Measurements from ENCODE around the gene PEX16.

Gene PEX16

GRCh38 chr11:45939836-45940235, 22.2 kb upstream of the PEX16 start:
- DNase-seq (ENCODE audit: low read depth, low spot score), result no peak
- no peak for TF ChIP-seq CTCF (IDR thresholded peaks at IDR 0.05; ENCODE audit: insufficient read depth, low read length, missing control alignments)
- POLR2A ChIA-PET, result interaction anchor here (0.6 kb wide), 1 partner anchor 711 kb away, joined by 3 read pairs; no protein-coding TSS in a partner anchor
- CTCF ChIA-PET, result interaction anchor here (1.0 to 2.9 kb wide), 2 partner anchors 25 to 104 kb away, joined by 3 to 16 read pairs; no protein-coding TSS in a partner anchor
- no peak overlapping the region for H3K4me3 ChIP-seq (ENCODE audit: low read depth, low read length)

GRCh38 chr11:45937916-45938315, 20.2 kb upstream of the PEX16 start:
- no peak overlapping the region for H3K4me3 ChIP-seq (ENCODE audit: low read depth, low read length)
- no peak for DNase-seq (ENCODE audit: low read depth, low spot score)
- TF ChIP-seq CTCF (IDR thresholded peaks at IDR 0.05; ENCODE audit: insufficient read depth, low read length, missing control alignments), result no peak
- ChIA-PET POLR2A (no interaction called here), CTCF (interaction anchor here (0.7 to 2.4 kb wide), 3 partner anchors 26 to 96 kb away, joined by 3 to 9 read pairs (median 5); no protein-coding TSS in a partner anchor)

- no peak overlapping the region for H3K4me3 ChIP-seq (ENCODE audit: low read depth, low read length)
- ChIA-PET POLR2A (no interaction called here), CTCF (interaction anchor here (0.8 to 2.4 kb wide), 7 partner anchors 9 to 94 kb away, joined by 3 to 9 read pairs (median 3); no protein-coding TSS in a partner anchor)
These were observed 18.9 kb upstream of the PEX16 start for GRCh38 chr11:45936511-45937054.

GRCh38 chr11:45935349-45936064, 17.8 kb upstream of the PEX16 start:
- H3K4me3 ChIP-seq (ENCODE audit: low read depth, low read length), result no peak overlapping the region
- DNase-seq (ENCODE audit: low read depth, low spot score), result no peak
- TF ChIP-seq CTCF (IDR thresholded peaks at IDR 0.05; ENCODE audit: insufficient read depth, low read length, missing control alignments), result no peak
- ChIA-PET CTCF (interaction anchor here (1.0 to 2.4 kb wide), 5 partner anchors 13 to 93 kb away, joined by 3 to 6 read pairs (median 4); no protein-coding TSS in a partner anchor), POLR2A (interaction anchor here (0.7 kb wide), 1 partner anchor 75 kb away, joined by 4 read pairs; no protein-coding TSS in a partner anchor)

More at GRCh38 chr11:45936511-45937054, 18.9 kb upstream of the PEX16 start:
- no peak for DNase-seq (ENCODE audit: low read depth, low spot score)
- no peak for TF ChIP-seq CTCF (IDR thresholded peaks at IDR 0.05; ENCODE audit: insufficient read depth, low read length, missing control alignments)

GRCh38 chr11:45934580-45935318, 17.1 kb upstream of the PEX16 start:
- no peak overlapping the region for H3K4me3 ChIP-seq (ENCODE audit: low read depth, low read length)
- CTCF ChIA-PET, result interaction anchor here (1.0 kb wide), 1 partner anchor 30 kb away, joined by 6 read pairs; no protein-coding TSS in a partner anchor
- DNase-seq (ENCODE audit: low read depth, low spot score), result no peak
- POLR2A ChIA-PET, result interaction anchor here (0.7 kb wide), 1 partner anchor 75 kb away, joined by 4 read pairs; no protein-coding TSS in a partner anchor
- no peak for TF ChIP-seq CTCF (IDR thresholded peaks at IDR 0.05; ENCODE audit: insufficient read depth, low read length, missing control alignments)
